DND-41 (cell line): ENCODE data around the gene RABGGTA.

Experiments used
- CTCF ChIP-seq: IDR thresholded peaks from 2 replicates; pipeline ENCODE4 v1.5.1; 2012; ENCODE audit warnings: borderline replicate concordance, low read length, moderate library complexity, mild to moderate bottlenecking; ENCODE audit not compliant: poor library complexity, severe bottlenecking; ENCODE audit errors: extremely low read depth
- EZH2 ChIP-seq: IDR thresholded peaks from 3 replicates; pipeline ENCODE4 v1.6.1; 2012; ENCODE audit warnings: borderline replicate concordance, low read depth, mild to moderate bottlenecking, moderate library complexity, low read length, inconsistent platforms; ENCODE audit not compliant: severe bottlenecking

GRCh38 chr14:24254630-24255392 is 16.6 kb downstream of the RABGGTA start:
- TF ChIP-seq CTCF (no peak), EZH2 (no peak)
